ENCODE measurements around the gene LPAR3. TPM values are rescaled to one million over a fixed set of nuclear protein-coding genes. Genes with fewer than 3 reads are reported as not detected.

The LPAR3 gene
- total and polyA plus RNA-seq, 2 experiments from 2014 or later, result 10.4 to 36.9 TPM

- H3K27ac Mint-ChIP-seq, result no peak overlapping the region
- H3K27me3 Mint-ChIP-seq (ENCODE audit: insufficient read depth, low read depth, poor library complexity), result peaks cover 8% of the 10 kb centered on the region
- H3K27me3 ChIP-seq (ENCODE audit: insufficient read depth), result no peaks in the 10 kb centered on the region
- H3K4me1 ChIP-seq (ENCODE audit: insufficient read depth), result no peaks in the 10 kb centered on the region; the same call in 1 of the 2 replicates
- H2AFZ ChIP-seq, result no peak overlapping the region; the same call in 1 of the 2 replicates
- peaks cover 6% of the 10 kb centered on the region; the same call in 1 of the 3 replicates for H3K4me1 Mint-ChIP-seq
- no peak for ATAC-seq
- no peaks in the 10 kb centered on the region for H3K36me3 Mint-ChIP-seq (ENCODE audit: low read depth)
- H3K4me3 Mint-ChIP-seq, result no peak overlapping the region
- H3K9me3 Mint-ChIP-seq, result no peaks in the 10 kb centered on the region; the same call in 2 of the 3 replicates
- H4K20me1 ChIP-seq (replicated peaks; ENCODE audit: insufficient read depth), result no peaks in the 10 kb centered on the region
- H3K4me3 ChIP-seq, result no peak overlapping the region
- no peak for DNase-seq (ENCODE audit: low spot score)
- no peak overlapping the region for H3K27ac ChIP-seq (ENCODE audit: low read depth)
- no peaks in the 10 kb centered on the region for H3F3A ChIP-seq (replicated peaks; ENCODE audit: low read depth)
- no peak overlapping the region for H3K4me2 ChIP-seq
- 0 out of 2 replicates have a peak, but pooled peaks cover 10% of the 10 kb centered on the region for H3K9me2 ChIP-seq (ENCODE audit: insufficient read depth)
- no peak for TF ChIP-seq REST (IDR thresholded peaks at IDR 0.05; ENCODE audit: unreplicated experiment)
- no peak for TF ChIP-seq ZNF331 (CRISPR knock-in tag; IDR thresholded peaks at IDR 0.05; ENCODE audit: low read depth)
- TF ChIP-seq POLR2AphosphoS5 (IDR thresholded peaks at IDR 0.05; ENCODE audit: low read depth), result no peak
- TF ChIP-seq CTCF (conservative IDR thresholded peaks at IDR 0.05; ENCODE audit: low read depth in 2 of 2), result no peak
- no peak for TF ChIP-seq EZH2phosphoT487 (IDR thresholded peaks at IDR 0.05; ENCODE audit: unreplicated experiment)
- TF ChIP-seq CREB1 (CRISPR knock-in tag; IDR thresholded peaks at IDR 0.05; ENCODE audit: low read depth), result no peak
- no peak for TF ChIP-seq ETS1 (IDR thresholded peaks at IDR 0.05)
- TF ChIP-seq ZNF114 (CRISPR knock-in tag; IDR thresholded peaks at IDR 0.05), result no peak
- TF ChIP-seq EZH2 (IDR thresholded peaks at IDR 0.05; ENCODE audit: low read depth, unreplicated experiment), result no peak
- no peak for TF ChIP-seq NANOG (IDR thresholded peaks at IDR 0.05; ENCODE audit: borderline replicate concordance)
- TF ChIP-seq ZNF462 (CRISPR knock-in tag; IDR thresholded peaks at IDR 0.05), result no peak
- TF ChIP-seq STAT1 (IDR thresholded peaks at IDR 0.05; ENCODE audit: unreplicated experiment), result no peak
- no peak for TF ChIP-seq JUNB (IDR thresholded peaks at IDR 0.05; ENCODE audit: unreplicated experiment)
- no peaks in the 10 kb centered on the region for H3K36me3 ChIP-seq (ENCODE audit: insufficient read depth)
- H3K79me2 ChIP-seq (replicated peaks; ENCODE audit: insufficient read depth), result no peaks in the 10 kb centered on the region
Measured at GRCh38 chr1:84770481-84770880, 122.5 kb downstream of the LPAR3 start.

Measured in GM23338 (cell line).